Lung (tissue), 12 donors: ENCODE results near the gene TPCN2. TPM values are rescaled to one million over a fixed set of nuclear protein-coding genes. Genes with fewer than 3 reads are reported as not detected.
"Not testable (repeated sequence)": the region's sequence is repeated elsewhere in the genome, so short reads cannot be mapped to it uniquely, and the experiment has no call there.

Experiments used
- ATAC-seq: fragments of 200-7000 bp; cut with Tn5 transposase; one replicate; pipeline ENCODE4 v1.9.1; 2020; ENCODE audit warnings: moderate number of reproducible peaks; ENCODE audit not compliant: insufficient read depth, low FRiP score
- DNase-seq, 3 donors: peaks; one replicate each; pipeline ENCODE4 v3.0.0-alpha.2; 2013 to 2017
- H3K27ac ChIP-seq, 2 donors: one replicate each; pipeline ENCODE4 v1.5.1; 2013; ENCODE audit warnings: mild to moderate bottlenecking in 2 of 2, moderate library complexity in 2 of 2, control low read depth in 1 of 2, inconsistent platforms in 1 of 2, low read depth in 1 of 2, low read length in 1 of 2
- H3K27me3 ChIP-seq, 3 donors: one replicate each; pipeline ENCODE4 v1.5.1; 2013; ENCODE audit warnings: low read length in 2 of 3; ENCODE audit not compliant: control insufficient read depth in 3 of 3, insufficient read depth in 3 of 3
- H3K36me3 ChIP-seq, 4 donors: one replicate each; pipeline ENCODE4 v1.5.1; 2013; ENCODE audit warnings: low read length in 4 of 4, mild to moderate bottlenecking in 1 of 4, moderate library complexity in 1 of 4; ENCODE audit not compliant: control insufficient read depth in 4 of 4, insufficient read depth in 4 of 4
- H3K4me1 ChIP-seq, 5 donors: one replicate each; pipeline ENCODE4 v1.5.1; 2013; ENCODE audit warnings: low read length in 5 of 5, mild to moderate bottlenecking in 2 of 5, moderate library complexity in 1 of 5; ENCODE audit not compliant: control insufficient read depth in 5 of 5, insufficient read depth in 5 of 5
- H3K4me3 ChIP-seq: one replicate; pipeline ENCODE4 v1.5.1; 2013; ENCODE audit warnings: mild to moderate bottlenecking, control low read depth, moderate library complexity
- H3K9ac ChIP-seq, 2 donors: one replicate each; pipeline ENCODE4 v1.5.1; 2013; ENCODE audit warnings: low read length in 2 of 2, control low read depth in 1 of 2; ENCODE audit not compliant: insufficient read depth in 1 of 2
- H3K9me3 ChIP-seq, 4 donors: one replicate each; pipeline ENCODE4 v1.5.1; 2013; ENCODE audit warnings: low read length in 3 of 4, mild to moderate bottlenecking in 1 of 4, moderate library complexity in 1 of 4; ENCODE audit not compliant: control insufficient read depth in 4 of 4, insufficient read depth in 3 of 4
- CTCF ChIP-seq: IDR thresholded peaks from 2 replicates; pipeline ENCODE4 v1.5.1; 2012; ENCODE audit warnings: mild to moderate bottlenecking; ENCODE audit errors: control extremely low read depth, extremely low read depth
- WGBS, 2 donors: extraction: QIAGEN DNeasy Blood & Tissue Kit; methylation state at CpG; one replicate each; pipeline ENCODE4 v1.1.7; 2013; 5-methylcytosine and 5-hydroxymethylcytosine counted together
- polyA plus RNA-seq, 2 donors: library from polyadenylated mRNA; stranded (reverse); fragments of 200-250 nt; gene quantifications; one replicate each; pipeline ENCODE4 v1.2.1, GENCODE V29; 2013
- total RNA-seq, 2 donors: library from RNA; depleted of rRNA in 1 of 2; stranded (reverse); fragments of >200 nt in 1 of 2; gene quantifications; one replicate each; pipeline ENCODE4 v1.2.1, GENCODE V29; 2014 to 2021
- donor health status: control.
- donor health status: control.
- donor health status: Bipolar disorder and iron deficiency.
- donor health status: healthy.
- donor health status: DM: yes; HTN: yes; CAD: no.

Gene TPCN2
- total and polyA plus RNA-seq, 4 donors = 10.0 to 25.0 (median 14.5) TPM

GRCh38 chr11:69145050-69145380, 96.3 kb downstream of the TPCN2 start:
- Histone ChIP-seq H3K4me1 (peaks cover 0 to 11% (median 0%) of the 10 kb centered on the region in 5 donors), H3K9me3 (peaks cover 0 to 5% (median 3%) of the 10 kb centered on the region in 4 donors), H3K27me3 (no peaks in the 10 kb centered on the region), H3K4me3 (no peak overlapping the region), H3K9ac (no peak overlapping the region), H3K27ac (no peak overlapping the region), H3K36me3 (no peaks in the 10 kb centered on the region)
- ATAC-seq (no peak), DNase-seq (peak in 2 of 3 donors; percentile 79 to 85)
- 64 to 79% methylated on average over 4 of the region's 4 CpGs for WGBS, 2 donors
- no peak for TF ChIP-seq CTCF

- ATAC-seq (no peak), DNase-seq (no peak)
- no peaks in the 10 kb centered on the region for H3K36me3 ChIP-seq
- H3K4me1 ChIP-seq = peaks cover 0 to 31% (median 9%) of the 10 kb centered on the region in 5 donors
- H3K9me3 ChIP-seq = peaks cover 0 to 5% (median 3%) of the 10 kb centered on the region in 4 donors
- H3K9ac ChIP-seq = no peak overlapping the region
- TF ChIP-seq CTCF = no peak
- no peak overlapping the region for H3K4me3 ChIP-seq
- 97% methylated on average over 13 of the region's 13 CpGs for WGBS, 2 donors
- no peaks in the 10 kb centered on the region for H3K27me3 ChIP-seq
- no peak overlapping the region for H3K27ac ChIP-seq
Measured at GRCh38 chr11:69148377-69148762, 99.6 kb downstream of the TPCN2 start.

GRCh38 chr11:69148806-69149205, 100.1 kb downstream of the TPCN2 start:
- TF ChIP-seq CTCF = no peak
- 92 to 94% methylated on average over 9 of the region's 9 CpGs for WGBS, 2 donors
- no peak for ATAC-seq
- Histone ChIP-seq H3K4me1 (peaks cover 0 to 35% (median 12%) of the 10 kb centered on the region in 5 donors), H3K27me3 (no peaks in the 10 kb centered on the region), H3K36me3 (no peaks in the 10 kb centered on the region), H3K9ac (no peak overlapping the region), H3K27ac (no peak overlapping the region), H3K4me3 (no peak overlapping the region), H3K9me3 (peaks cover 0 to 5% (median 3%) of the 10 kb centered on the region in 4 donors)
- no peak for DNase-seq

- H3K4me3 ChIP-seq, H3K27ac ChIP-seq, H3K9me3 ChIP-seq, H3K36me3 ChIP-seq, H3K9ac ChIP-seq, DNase-seq, H3K27me3 ChIP-seq, ATAC-seq: not testable (repeated sequence)
- H3K4me1 ChIP-seq = peaks cover 0 to 36% (median 9%) of the 10 kb centered on the region in 5 donors
- 88 to 95% methylated on average over 11 of the region's 11 CpGs for WGBS, 2 donors
Measured at GRCh38 chr11:69149338-69150045, 100.8 kb downstream of the TPCN2 start.
